Measurements from ENCODE around the gene FRMD6.
"Not testable (repeated sequence)": the region's sequence is repeated elsewhere in the genome, so short reads cannot be mapped to it uniquely, and the experiment has no call there.

DNA sequence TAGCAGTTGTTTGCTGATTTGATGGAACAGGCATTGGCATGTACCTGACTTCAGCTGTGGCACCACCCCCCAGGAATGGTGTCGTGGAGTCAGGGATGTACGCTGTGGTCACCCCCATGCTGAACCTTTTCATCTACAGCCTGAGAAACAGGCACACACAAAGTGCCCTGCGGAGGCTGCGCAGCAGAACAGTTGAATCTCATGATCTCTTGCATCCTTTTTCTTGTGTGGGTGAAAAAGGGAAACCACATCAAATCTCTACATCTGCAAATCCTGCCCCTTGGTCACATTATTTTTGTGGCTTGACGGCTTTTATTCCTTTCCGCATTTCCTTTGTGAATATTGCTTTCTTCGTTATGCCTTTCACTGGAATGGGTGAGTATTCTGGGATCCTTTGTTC lies 106.0 kb downstream of the FRMD6 start:
- not testable (repeated sequence) for TF ChIP-seq EP300 (conservative IDR thresholded peaks at IDR 0.05; ENCODE audit: poor library complexity, severe bottlenecking)
- TF ChIP-seq, protein P1, sequence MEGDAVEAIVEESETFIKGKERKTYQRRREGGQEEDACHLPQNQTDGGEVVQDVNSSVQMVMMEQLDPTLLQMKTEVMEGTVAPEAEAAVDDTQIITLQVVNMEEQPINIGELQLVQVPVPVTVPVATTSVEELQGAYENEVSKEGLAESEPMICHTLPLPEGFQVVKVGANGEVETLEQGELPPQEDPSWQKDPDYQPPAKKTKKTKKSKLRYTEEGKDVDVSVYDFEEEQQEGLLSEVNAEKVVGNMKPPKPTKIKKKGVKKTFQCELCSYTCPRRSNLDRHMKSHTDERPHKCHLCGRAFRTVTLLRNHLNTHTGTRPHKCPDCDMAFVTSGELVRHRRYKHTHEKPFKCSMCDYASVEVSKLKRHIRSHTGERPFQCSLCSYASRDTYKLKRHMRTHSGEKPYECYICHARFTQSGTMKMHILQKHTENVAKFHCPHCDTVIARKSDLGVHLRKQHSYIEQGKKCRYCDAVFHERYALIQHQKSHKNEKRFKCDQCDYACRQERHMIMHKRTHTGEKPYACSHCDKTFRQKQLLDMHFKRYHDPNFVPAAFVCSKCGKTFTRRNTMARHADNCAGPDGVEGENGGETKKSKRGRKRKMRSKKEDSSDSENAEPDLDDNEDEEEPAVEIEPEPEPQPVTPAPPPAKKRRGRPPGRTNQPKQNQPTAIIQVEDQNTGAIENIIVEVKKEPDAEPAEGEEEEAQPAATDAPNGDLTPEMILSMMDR (IDR thresholded peaks at IDR 0.05; ENCODE audit: poor library complexity, severe bottlenecking): not testable (repeated sequence)
- TF ChIP-seq, protein P2, sequence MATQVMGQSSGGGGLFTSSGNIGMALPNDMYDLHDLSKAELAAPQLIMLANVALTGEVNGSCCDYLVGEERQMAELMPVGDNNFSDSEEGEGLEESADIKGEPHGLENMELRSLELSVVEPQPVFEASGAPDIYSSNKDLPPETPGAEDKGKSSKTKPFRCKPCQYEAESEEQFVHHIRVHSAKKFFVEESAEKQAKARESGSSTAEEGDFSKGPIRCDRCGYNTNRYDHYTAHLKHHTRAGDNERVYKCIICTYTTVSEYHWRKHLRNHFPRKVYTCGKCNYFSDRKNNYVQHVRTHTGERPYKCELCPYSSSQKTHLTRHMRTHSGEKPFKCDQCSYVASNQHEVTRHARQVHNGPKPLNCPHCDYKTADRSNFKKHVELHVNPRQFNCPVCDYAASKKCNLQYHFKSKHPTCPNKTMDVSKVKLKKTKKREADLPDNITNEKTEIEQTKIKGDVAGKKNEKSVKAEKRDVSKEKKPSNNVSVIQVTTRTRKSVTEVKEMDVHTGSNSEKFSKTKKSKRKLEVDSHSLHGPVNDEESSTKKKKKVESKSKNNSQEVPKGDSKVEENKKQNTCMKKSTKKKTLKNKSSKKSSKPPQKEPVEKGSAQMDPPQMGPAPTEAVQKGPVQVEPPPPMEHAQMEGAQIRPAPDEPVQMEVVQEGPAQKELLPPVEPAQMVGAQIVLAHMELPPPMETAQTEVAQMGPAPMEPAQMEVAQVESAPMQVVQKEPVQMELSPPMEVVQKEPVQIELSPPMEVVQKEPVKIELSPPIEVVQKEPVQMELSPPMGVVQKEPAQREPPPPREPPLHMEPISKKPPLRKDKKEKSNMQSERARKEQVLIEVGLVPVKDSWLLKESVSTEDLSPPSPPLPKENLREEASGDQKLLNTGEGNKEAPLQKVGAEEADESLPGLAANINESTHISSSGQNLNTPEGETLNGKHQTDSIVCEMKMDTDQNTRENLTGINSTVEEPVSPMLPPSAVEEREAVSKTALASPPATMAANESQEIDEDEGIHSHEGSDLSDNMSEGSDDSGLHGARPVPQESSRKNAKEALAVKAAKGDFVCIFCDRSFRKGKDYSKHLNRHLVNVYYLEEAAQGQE (IDR thresholded peaks at IDR 0.05; ENCODE audit: borderline replicate concordance): not testable (repeated sequence)
